Activated CD4-positive, alpha-beta T cell treated with anti-CD3 and anti-CD28 coated beads, Interleukin-2, amount 50 U/mL, for 1 hour (primary cell): ENCODE measurements around the gene LTBP3.

Experiments used
- DNase-seq: peaks from one replicate; pipeline ENCODE4 v3.0.0-alpha.2; 2020

Gene LTBP3

DNA sequence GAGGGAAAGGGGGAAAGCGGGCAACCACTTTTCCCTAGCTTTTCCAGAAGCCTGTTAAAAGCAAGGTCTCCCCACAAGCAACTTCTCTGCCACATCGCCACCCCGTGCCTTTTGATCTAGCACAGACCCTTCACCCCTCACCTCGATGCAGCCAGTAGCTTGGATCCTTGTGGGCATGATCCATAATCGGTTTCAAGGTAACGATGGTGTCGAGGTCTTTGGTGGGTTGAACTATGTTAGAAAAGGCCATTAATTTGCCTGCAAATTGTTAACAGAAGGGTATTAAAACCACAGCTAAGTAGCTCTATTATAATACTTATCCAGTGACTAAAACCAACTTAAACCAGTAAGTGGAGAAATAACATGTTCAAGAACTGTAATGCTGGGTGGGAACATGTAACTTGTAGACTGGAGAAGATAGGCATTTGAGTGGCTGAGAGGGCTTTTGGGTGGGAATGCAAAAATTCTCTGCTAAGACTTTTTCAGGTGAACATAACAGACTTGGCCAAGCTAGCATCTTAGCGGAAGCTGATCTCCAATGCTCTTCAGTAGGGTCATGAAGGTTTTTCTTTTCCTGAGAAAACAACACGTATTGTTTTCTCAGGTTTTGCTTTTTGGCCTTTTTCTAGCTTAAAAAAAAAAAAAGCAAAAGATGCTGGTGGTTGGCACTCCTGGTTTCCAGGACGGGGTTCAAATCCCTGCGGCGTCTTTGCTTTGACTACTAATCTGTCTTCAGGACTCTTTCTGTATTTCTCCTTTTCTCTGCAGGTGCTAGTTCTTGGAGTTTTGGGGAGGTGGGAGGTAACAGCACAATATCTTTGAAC is 52.5 kb downstream of the LTBP3 start:
- DNase-seq, result no peak

GRCh38 chr11:65504674-65505465 is 53.3 kb downstream of the LTBP3 start:
- DNase-seq, result no peak

GRCh38 chr11:65503949-65504673 is 54.0 kb downstream of the LTBP3 start:
- DNase-seq, result no peak

DNA sequence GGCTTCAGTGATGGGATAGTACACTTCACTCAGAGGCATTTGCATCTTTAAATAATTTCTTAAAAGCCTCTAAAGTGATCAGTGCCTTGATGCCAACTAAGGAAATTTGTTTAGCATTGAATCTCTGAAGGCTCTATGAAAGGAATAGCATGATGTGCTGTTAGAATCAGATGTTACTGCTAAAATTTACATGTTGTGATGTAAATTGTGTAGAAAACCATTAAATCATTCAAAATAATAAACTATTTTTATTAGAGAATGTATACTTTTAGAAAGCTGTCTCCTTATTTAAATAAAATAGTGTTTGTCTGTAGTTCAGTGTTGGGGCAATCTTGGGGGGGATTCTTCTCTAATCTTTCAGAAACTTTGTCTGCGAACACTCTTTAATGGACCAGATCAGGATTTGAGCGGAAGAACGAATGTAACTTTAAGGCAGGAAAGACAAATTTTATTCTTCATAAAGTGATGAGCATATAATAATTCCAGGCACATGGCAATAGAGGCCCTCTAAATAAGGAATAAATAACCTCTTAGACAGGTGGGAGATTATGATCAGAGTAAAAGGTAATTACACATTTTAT is 54.7 kb downstream of the LTBP3 start:
- no peak for DNase-seq

DNA sequence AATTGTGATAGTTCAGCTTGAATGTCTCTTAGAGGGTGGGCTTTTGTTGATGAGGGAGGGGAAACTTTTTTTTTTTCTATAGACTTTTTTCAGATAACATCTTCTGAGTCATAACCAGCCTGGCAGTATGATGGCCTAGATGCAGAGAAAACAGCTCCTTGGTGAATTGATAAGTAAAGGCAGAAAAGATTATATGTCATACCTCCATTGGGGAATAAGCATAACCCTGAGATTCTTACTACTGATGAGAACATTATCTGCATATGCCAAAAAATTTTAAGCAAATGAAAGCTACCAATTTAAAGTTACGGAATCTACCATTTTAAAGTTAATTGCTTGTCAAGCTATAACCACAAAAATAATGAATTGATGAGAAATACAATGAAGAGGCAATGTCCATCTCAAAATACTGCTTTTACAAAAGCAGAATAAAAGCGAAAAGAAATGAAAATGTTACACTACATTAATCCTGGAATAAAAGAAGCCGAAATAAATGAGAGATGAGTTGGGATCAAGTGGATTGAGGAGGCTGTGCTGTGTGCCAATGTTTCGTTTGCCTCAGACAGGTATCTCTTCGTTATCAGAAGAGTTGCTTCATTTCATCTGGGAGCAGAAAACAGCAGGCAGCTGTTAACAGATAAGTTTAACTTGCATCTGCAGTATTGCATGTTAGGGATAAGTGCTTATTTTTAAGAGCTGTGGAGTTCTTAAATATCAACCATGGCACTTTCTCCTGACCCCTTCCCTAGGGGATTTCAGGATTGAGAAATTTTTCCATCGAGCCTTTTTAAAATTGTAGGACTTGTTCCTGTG is 55.4 kb downstream of the LTBP3 start:
- DNase-seq, result no peak

GRCh38 chr11:65502274-65502554 is 55.9 kb downstream of the LTBP3 start:
- DNase-seq, result no peak

DNA sequence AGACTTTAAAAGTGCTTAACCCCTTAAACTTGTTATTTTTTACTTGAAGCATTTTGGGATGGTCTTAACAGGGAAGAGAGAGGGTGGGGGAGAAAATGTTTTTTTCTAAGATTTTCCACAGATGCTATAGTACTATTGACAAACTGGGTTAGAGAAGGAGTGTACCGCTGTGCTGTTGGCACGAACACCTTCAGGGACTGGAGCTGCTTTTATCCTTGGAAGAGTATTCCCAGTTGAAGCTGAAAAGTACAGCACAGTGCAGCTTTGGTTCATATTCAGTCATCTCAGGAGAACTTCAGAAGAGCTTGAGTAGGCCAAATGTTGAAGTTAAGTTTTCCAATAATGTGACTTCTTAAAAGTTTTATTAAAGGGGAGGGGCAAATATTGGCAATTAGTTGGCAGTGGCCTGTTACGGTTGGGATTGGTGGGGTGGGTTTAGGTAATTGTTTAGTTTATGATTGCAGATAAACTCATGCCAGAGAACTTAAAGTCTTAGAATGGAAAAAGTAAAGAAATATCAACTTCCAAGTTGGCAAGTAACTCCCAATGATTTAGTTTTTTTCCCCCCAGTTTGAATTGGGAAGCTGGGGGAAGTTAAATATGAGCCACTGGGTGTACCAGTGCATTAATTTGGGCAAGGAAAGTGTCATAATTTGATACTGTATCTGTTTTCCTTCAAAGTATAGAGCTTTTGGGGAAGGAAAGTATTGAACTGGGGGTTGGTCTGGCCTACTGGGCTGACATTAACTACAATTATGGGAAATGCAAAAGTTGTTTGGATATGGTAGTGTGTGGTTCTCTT is 56.5 kb downstream of the LTBP3 start:
- no peak for DNase-seq

- DNase-seq, result no peak
Observed at GRCh38 chr11:65501186-65501471, 57.0 kb downstream of the LTBP3 start.

GRCh38 chr11:65500387-65501185 is 57.6 kb downstream of the LTBP3 start:
- DNase-seq, result peak; percentile 48

DNA sequence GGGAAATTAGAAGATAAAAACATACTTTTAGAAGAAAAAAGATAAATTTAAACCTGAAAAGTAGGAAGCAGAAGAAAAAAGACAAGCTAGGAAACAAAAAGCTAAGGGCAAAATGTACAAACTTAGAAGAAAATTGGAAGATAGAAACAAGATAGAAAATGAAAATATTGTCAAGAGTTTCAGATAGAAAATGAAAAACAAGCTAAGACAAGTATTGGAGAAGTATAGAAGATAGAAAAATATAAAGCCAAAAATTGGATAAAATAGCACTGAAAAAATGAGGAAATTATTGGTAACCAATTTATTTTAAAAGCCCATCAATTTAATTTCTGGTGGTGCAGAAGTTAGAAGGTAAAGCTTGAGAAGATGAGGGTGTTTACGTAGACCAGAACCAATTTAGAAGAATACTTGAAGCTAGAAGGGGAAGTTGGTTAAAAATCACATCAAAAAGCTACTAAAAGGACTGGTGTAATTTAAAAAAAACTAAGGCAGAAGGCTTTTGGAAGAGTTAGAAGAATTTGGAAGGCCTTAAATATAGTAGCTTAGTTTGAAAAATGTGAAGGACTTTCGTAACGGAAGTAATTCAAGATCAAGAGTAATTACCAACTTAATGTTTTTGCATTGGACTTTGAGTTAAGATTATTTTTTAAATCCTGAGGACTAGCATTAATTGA is 58.3 kb downstream of the LTBP3 start:
- no peak for DNase-seq

- DNase-seq, result peak; percentile 92
Observed at GRCh38 chr11:65498977-65499712, 59.0 kb downstream of the LTBP3 start, which contains the start of gene MALAT1. Gene MALAT1, plus strand, starts transcription at chr11:65499045.

- DNase-seq, result no peak
Observed at GRCh38 chr11:65498727-65498976, 59.5 kb downstream of the LTBP3 start.

GRCh38 chr11:65498042-65498726 is 60.0 kb downstream of the LTBP3 start:
- DNase-seq, result peak; percentile 65

DNA sequence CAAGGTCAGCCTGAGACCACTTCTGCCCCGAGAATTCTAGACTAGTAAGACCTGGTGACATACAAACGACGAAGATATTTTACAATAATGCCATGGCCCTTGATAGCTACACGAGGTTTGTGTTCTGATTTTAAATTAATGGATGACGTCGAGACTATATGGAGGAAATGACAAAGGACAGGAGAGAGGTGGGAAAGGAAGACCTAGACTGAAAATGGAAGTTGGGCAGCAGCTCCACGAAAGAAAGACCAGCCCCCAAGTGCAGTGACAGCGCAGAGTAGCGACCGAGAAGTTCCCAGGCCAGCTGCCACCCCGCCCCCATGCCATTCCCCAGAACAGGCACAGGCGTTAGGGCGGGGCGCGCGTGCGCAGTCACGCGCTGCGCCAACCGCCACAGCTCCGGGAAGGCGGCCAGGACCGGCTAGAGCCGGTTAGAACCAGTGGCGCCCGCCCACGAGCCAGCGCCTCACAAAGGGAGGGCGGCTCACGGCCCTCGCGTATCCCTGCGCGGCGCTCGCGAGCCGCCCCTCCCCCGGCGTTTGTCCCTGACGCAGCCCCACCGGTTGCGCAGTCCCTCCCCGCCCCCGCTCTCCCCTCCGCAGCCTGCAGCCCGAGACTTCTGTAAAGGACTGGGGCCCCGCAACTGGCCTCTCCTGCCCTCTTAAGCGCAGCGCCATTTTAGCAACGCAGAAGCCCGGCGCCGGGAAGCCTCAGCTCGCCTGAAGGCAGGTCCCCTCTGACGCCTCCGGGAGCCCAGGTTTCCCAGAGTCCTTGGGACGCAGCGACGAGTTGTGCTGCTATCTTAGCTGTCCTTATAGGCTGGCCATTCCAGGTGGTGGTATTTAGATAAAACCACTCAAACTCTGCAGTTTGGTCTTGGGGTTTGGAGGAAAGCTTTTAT is 60.8 kb downstream of the LTBP3 start:
- peak; percentile 98 for DNase-seq

- no peak for DNase-seq
Observed at GRCh38 chr11:65496304-65497140, 61.6 kb downstream of the LTBP3 start.

- no peak for DNase-seq
Observed at GRCh38 chr11:65493367-65494176, 64.6 kb downstream of the LTBP3 start.
